HepG2 (cell line): ENCODE data around the gene MYRIP.
"Not testable (repeated sequence)": the region's sequence is repeated elsewhere in the genome, so short reads cannot be mapped to it uniquely, and the experiment has no call there.

Source experiments
- CTCF ChIP-seq: sonication (generic); formaldehyde crosslinking; IDR thresholded peaks from 2 replicates; pipeline ENCODE4 v1.5.0; 2020; ENCODE audit warnings: mild to moderate bottlenecking, missing genetic modification reagents, moderate library complexity
- SMYD3 ChIP-seq: sonication (generic); formaldehyde crosslinking; IDR thresholded peaks from 2 replicates; pipeline ENCODE4 v1.8.1; 2023; ENCODE audit warnings: mild to moderate bottlenecking, missing genetic modification reagents

GRCh38 chr3:40084424-40084823 lies 275.0 kb downstream of the MYRIP start:
- TF ChIP-seq SMYD3, CTCF: not testable (repeated sequence)
